Lung (tissue), 12 donors: Measurements from ENCODE around the gene TBX6. TPM values are rescaled to one million over a fixed set of nuclear protein-coding genes. Genes with fewer than 3 reads are reported as not detected.

Experiments
- ATAC-seq: fragments of 200-7000 bp; cut with Tn5 transposase; one replicate; pipeline ENCODE4 v1.9.1; 2020; ENCODE audit warnings: moderate number of reproducible peaks; ENCODE audit not compliant: insufficient read depth, low FRiP score
- DNase-seq, 3 donors: peaks; one replicate each; pipeline ENCODE4 v3.0.0-alpha.2; 2013 to 2017
- H3K27ac ChIP-seq, 2 donors: one replicate each; pipeline ENCODE4 v1.5.1; 2013; ENCODE audit warnings: mild to moderate bottlenecking in 2 of 2, moderate library complexity in 2 of 2, control low read depth in 1 of 2, inconsistent platforms in 1 of 2, low read depth in 1 of 2, low read length in 1 of 2
- H3K27me3 ChIP-seq, 3 donors: one replicate each; pipeline ENCODE4 v1.5.1; 2013; ENCODE audit warnings: low read length in 2 of 3; ENCODE audit not compliant: control insufficient read depth in 3 of 3, insufficient read depth in 3 of 3
- H3K36me3 ChIP-seq, 4 donors: one replicate each; pipeline ENCODE4 v1.5.1; 2013; ENCODE audit warnings: low read length in 4 of 4, mild to moderate bottlenecking in 1 of 4, moderate library complexity in 1 of 4; ENCODE audit not compliant: control insufficient read depth in 4 of 4, insufficient read depth in 4 of 4
- H3K4me1 ChIP-seq, 5 donors: one replicate each; pipeline ENCODE4 v1.5.1; 2013; ENCODE audit warnings: low read length in 5 of 5, mild to moderate bottlenecking in 2 of 5, moderate library complexity in 1 of 5; ENCODE audit not compliant: control insufficient read depth in 5 of 5, insufficient read depth in 5 of 5
- H3K4me3 ChIP-seq: one replicate; pipeline ENCODE4 v1.5.1; 2013; ENCODE audit warnings: mild to moderate bottlenecking, control low read depth, moderate library complexity
- H3K9ac ChIP-seq, 2 donors: one replicate each; pipeline ENCODE4 v1.5.1; 2013; ENCODE audit warnings: low read length in 2 of 2, control low read depth in 1 of 2; ENCODE audit not compliant: insufficient read depth in 1 of 2
- H3K9me3 ChIP-seq, 4 donors: one replicate each; pipeline ENCODE4 v1.5.1; 2013; ENCODE audit warnings: low read length in 3 of 4, mild to moderate bottlenecking in 1 of 4, moderate library complexity in 1 of 4; ENCODE audit not compliant: control insufficient read depth in 4 of 4, insufficient read depth in 3 of 4
- CTCF ChIP-seq: IDR thresholded peaks from 2 replicates; pipeline ENCODE4 v1.5.1; 2012; ENCODE audit warnings: mild to moderate bottlenecking; ENCODE audit errors: control extremely low read depth, extremely low read depth
- WGBS, 2 donors: extraction: QIAGEN DNeasy Blood & Tissue Kit; methylation state at CpG; one replicate each; pipeline ENCODE4 v1.1.7; 2013; 5-methylcytosine and 5-hydroxymethylcytosine counted together
- polyA plus RNA-seq, 2 donors: library from polyadenylated mRNA; stranded (reverse); fragments of 200-250 nt; gene quantifications; one replicate each; pipeline ENCODE4 v1.2.1, GENCODE V29; 2013
- total RNA-seq, 2 donors: library from RNA; depleted of rRNA in 1 of 2; stranded (reverse); fragments of >200 nt in 1 of 2; gene quantifications; one replicate each; pipeline ENCODE4 v1.2.1, GENCODE V29; 2014 to 2021
- donor health status: control.
- donor health status: control.
- donor health status: Bipolar disorder and iron deficiency.
- donor health status: healthy.
- donor health status: DM: yes; HTN: yes; CAD: no.

Gene TBX6
- total and polyA plus RNA-seq, 4 donors = 0.60 to 1.7 (median 1.3) TPM

- no peak for TF ChIP-seq CTCF
- H3K4me3 ChIP-seq = no peak overlapping the region
- H3K27me3 ChIP-seq = no peaks in the 10 kb centered on the region
- peaks cover 0 to 2% (median 0%) of the 10 kb centered on the region in 4 donors for H3K9me3 ChIP-seq
- H3K27ac ChIP-seq = peak overlapping the region in 1 of 2 donors; percentile 21
- H3K9ac ChIP-seq = no peak overlapping the region
- H3K4me1 ChIP-seq = peaks cover 0 to 2% (median 0%) of the 10 kb centered on the region in 5 donors
- DNase-seq (peak in 2 of 3 donors; percentile 44 to 45), ATAC-seq (peak; percentile 41)
- 61 to 81% methylated on average over 6 of the region's 6 CpGs for WGBS, 2 donors
- H3K36me3 ChIP-seq = peaks cover 4 to 25% (median 10%) of the 10 kb centered on the region in 4 donors
These were observed 12.8 kb upstream of the TBX6 start for GRCh38 chr16:30104492-30104891.

GRCh38 chr16:30104090-30104489 lies 12.4 kb upstream of the TBX6 start:
- H3K36me3 ChIP-seq = peaks cover 4 to 25% (median 10%) of the 10 kb centered on the region in 4 donors
- no peak overlapping the region for H3K4me3 ChIP-seq
- H3K9ac ChIP-seq = no peak overlapping the region
- no peaks in the 10 kb centered on the region for H3K27me3 ChIP-seq
- DNase-seq (no peak), ATAC-seq (no peak)
- WGBS, 2 donors = 80 to 81% methylated on average over 4 of the region's 4 CpGs
- H3K9me3 ChIP-seq = peaks cover 0 to 2% (median 0%) of the 10 kb centered on the region in 4 donors
- peaks cover 0 to 2% (median 0%) of the 10 kb centered on the region in 5 donors for H3K4me1 ChIP-seq
- peak overlapping the region in 1 of 2 donors; percentile 21 for H3K27ac ChIP-seq
- TF ChIP-seq CTCF = no peak

GRCh38 chr16:30096862-30097563 lies 5.3 kb upstream of the TBX6 start:
- no peaks in the 10 kb centered on the region for H3K27me3 ChIP-seq
- H3K9me3 ChIP-seq = peaks cover 0 to 11% (median 3%) of the 10 kb centered on the region in 4 donors
- 86 to 94% methylated on average over 18 of the region's 18 CpGs for WGBS, 2 donors
- peak overlapping the region in 1 of 2 donors; percentile 61 for H3K9ac ChIP-seq
- H3K4me3 ChIP-seq = no peak overlapping the region
- ATAC-seq (no peak), DNase-seq (peak in 1 of 3 donors; percentile 22)
- H3K27ac ChIP-seq = peak overlapping the region; percentile 82 to 96
- peaks cover 0 to 12% (median 10%) of the 10 kb centered on the region in 4 donors for H3K36me3 ChIP-seq
- peaks cover 0 to 29% (median 10%) of the 10 kb centered on the region in 5 donors for H3K4me1 ChIP-seq
- TF ChIP-seq CTCF = no peak
